GM18505 (cell line): ENCODE data around the gene SEC24D.

ENCODE experiments used
- ATAC-seq: cut with Tn5 transposase; IDR thresholded peaks from one replicate; pipeline ENCODE4 v1.9.1; 2021; ENCODE audit not compliant: unreplicated experiment
- POLR2A ChIP-seq: IDR thresholded peaks from 4 replicates; pipeline ENCODE4 v1.6.1; 2011; ENCODE audit warnings: borderline replicate concordance; ENCODE audit not compliant: insufficient read depth, insufficient read length; ENCODE audit errors: extremely low read depth

Gene SEC24D

DNA sequence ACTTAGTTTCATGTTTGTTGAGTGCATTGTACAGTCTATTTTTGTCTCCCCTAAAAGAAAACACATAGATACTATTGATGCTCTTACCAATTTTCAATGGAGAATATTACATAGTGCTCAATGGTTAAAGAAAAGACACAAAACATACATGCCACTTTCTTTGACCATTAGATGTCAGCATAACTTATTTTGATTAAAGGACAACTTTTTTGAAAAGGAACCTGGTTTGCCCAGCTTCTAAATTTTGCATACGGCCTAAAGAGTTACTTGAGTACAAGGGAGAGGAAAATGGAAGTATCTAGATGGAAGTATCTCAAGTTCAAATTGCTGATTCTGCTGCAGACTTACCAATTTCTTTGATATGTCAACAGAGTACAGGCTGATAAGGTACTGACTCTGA, 82.2 kb downstream of the SEC24D start:
- TF ChIP-seq POLR2A = no peak
- no peak for ATAC-seq

DNA sequence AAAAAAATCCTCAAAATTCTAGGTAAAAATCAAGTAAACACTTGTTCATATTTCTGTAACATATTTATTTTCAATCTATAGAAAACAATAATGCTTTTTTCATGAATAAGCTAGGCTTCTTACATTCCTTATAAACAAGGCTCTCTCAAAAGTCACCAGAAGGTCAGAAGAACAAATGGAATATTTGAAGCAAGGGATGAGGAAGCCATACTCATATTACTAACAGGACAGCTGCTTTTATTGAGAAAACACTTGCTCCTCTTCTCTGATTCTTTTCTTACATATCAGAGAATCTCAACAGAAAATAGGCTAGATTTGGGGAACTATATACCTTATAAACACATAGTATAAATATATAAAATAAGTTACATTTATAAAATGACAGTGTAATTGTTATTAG, 82.8 kb downstream of the SEC24D start:
- TF ChIP-seq POLR2A = no peak
- no peak for ATAC-seq

DNA sequence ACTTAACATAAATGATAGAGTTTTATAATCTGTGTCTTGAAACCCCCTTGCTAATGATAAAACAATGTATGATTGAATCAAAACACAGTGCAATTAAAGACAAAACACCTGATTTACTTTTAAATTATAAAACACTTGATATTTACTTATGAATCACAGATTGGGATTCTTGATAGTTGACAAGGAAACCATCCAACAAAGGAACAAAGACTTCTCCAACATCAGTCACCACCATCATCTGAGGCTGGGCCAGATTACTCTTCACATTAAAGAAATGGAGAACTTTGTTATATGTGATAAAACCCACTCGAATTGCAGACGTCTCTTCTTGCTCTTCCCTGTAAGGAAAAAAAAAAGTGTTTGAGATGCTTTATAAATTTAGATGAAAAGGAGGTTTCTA, 83.4 kb downstream of the SEC24D start:
- no peak for ATAC-seq

DNA sequence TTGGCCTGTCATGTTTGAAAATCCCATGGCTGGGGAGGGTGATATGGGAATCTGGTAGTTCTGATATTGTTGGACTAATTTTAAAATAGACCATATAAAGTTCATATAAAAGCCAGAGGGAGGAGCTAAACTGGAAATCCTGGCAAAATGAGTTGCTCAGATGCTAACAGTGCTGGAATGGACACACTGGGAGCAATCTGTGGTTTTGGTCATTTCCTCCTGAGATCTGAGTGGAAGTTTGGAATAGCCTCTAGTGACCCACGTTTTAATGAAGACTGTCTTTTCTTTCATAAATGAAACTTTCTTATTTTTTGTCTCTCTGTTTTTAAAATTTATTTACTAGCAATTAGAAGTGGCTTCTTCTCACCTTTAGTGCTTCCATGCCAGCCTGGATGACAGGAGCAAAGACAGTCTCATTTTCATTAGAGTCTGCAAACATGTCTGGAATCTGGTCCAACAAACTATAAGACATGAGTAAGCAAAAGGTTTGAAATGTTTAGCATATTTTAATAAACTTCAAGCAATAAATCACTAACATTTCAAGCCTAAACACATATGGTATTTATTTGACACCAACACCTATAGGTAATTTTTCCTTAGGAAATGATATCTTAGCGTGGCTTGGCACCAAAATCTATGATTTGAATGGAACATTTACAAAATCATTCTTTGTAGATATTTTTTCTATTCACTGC, 84.2 kb downstream of the SEC24D start:
- no peak for ATAC-seq
- TF ChIP-seq POLR2A = no peak

More for the DNA sequence above, 83.4 kb downstream of the SEC24D start:
- TF ChIP-seq POLR2A = no peak

DNA sequence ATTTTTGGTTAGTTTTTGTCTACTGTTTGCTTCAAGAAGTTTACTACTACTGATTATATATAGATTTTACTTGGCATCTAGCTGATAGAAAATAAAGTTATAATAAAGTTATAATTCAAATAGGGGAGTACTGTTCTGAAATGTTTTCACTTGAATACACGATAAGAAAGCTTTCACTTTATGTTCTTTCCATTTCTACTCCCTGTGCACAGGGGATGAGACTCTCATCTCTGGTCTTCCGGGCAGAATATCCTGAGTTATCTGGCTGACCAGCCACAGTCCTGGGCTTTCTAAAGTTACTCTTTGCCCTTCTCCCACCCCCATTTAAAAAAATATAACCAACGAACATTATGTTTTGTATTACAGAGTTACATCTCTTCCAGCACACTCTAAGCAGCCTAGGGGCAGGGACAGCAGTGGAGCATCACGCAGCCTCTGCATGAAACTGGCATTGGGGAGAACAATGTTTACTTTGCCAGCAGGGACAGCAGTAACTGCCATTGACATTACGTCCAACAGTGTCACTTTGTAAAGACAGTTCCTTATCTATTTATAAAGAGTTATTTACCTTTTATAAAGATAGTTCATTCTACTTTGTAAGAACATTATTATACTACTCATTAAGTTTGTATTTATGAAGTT, 86.5 kb downstream of the SEC24D start:
- TF ChIP-seq POLR2A = no peak
- no peak for ATAC-seq

DNA sequence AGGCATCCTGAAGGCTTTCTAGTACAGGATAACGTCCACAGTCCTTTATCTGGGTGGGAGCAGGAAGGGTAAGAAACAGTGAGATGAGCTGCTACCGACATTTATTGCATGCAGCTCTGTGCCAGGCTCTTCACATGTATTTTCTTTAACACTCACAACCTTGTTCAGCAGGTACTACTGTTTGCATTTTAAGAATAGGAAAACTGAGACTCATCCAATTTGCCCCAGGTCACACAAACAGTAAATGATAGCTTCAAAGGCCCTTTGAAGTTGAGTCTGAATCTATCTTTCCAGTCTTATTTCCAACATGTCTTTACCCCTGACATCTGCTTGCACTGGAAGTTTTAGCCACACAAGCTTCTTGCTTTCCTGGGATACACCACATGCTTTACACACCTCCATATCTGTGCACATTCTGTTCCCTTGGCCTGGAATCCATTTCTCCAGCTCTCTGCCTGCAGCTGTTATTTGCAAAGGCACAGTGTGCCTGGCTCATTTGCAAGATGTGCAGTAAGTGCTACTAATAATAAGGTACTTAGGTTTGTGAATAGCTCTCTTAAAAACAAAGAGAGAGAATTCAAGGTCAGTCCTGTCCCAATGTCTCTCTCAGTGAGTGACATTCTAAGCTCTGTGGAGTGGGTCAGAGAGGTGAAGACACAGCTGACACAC, 89.5 kb downstream of the SEC24D start:
- ATAC-seq = no peak
- TF ChIP-seq POLR2A = no peak

DNA sequence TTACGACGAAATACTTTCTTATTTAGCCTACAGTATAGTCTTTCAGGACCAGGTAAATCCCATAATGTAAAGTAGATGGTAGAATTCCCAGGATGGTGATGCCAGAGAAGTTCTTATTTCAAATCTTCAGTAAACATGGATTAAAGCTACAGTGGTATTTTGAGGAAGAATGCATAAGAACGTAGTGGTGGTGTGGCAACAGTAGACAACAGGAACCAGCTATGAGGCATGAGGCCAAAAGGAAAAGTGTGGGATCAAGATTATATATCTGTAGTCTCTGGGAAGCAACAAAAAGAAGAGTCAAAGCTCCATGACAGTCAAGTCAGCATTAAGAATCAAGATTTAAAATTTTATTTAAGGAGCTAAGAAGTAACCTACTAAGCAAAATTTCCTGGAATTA, 90.6 kb downstream of the SEC24D start:
- no peak for TF ChIP-seq POLR2A
- no peak for ATAC-seq

DNA sequence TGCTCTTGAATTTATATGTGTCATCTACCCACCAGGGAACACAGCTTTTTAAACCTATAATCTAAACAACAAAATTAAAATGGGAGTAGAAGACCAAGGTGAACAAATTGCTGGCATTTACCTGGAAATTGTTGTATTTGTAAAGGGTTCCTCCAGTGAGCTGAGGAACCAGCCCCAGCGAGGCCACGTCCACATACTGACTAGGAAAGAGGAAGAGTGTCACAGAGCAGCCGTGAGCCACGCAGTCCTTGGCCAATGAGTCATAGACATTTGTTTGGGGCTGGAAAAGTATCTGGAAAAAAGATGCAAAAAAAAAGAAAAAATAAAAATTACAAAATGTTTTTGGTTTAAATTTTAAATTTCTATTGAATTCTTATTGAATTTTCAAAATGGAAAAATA, 92.1 kb downstream of the SEC24D start:
- no peak for ATAC-seq
- no peak for TF ChIP-seq POLR2A

DNA sequence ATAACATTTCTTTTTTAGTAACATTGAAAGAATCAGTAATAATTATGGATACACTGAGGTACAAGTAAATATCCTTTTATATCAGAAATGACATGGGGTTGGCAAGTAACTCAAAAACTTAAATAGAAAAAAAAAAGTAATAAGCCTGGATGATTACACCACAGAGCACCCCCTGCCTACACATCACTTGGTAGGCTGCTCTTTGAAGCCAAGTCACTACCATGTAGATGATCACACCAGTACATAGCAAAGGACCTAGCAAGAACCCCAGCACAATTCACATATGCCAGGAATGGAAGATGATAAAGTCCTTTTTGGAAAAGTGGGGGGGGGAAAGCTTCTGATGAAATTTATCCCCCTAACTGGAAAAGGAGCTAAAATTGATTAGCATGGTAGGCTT, 93.9 kb downstream of the SEC24D start:
- no peak for TF ChIP-seq POLR2A
- ATAC-seq = no peak

DNA sequence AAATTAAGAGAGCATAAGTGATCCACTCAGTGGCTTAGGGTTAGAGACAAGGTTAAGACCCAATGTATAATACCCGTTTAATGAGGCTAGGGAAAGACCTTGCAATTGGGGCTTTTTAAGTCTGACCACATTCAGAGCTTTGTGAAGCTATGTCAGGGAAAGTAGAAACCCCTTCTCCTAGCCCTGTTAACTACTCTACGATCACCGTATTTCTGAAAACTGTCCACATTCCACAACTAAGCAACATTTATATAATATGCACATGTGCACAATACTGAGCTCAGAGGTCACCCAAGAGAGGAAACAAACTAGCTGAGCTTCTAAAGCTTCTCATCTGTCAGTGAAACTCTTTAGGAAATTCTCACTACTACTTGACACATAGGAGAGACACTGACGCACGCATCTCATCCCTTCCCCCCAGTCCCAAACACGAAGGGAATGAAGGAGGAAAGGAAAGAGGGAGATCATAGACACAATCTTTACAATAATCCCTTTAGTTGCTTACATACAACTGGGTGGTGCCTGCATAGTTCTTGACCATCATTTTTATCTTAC, 94.5 kb downstream of the SEC24D start:
- no peak for ATAC-seq
- no peak for TF ChIP-seq POLR2A

DNA sequence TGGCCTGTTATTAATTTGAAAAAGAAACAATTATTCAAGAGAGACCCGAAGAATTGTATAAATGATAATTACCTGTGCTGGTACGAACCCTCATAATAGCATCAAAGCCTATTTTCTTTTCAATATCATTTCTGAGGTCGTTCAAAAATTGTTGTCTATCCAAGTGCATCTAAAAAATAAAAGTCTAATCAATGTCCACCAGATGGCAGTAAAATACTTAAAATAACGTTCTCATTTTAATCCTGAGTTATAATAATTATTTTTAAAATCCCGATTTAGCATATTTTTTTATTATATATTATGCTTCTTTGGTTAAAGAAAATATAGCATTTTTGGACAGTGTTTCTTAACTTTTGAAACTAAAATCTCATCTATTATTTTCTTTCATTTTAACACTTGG, 95.1 kb downstream of the SEC24D start:
- ATAC-seq = no peak
- no peak for TF ChIP-seq POLR2A

DNA sequence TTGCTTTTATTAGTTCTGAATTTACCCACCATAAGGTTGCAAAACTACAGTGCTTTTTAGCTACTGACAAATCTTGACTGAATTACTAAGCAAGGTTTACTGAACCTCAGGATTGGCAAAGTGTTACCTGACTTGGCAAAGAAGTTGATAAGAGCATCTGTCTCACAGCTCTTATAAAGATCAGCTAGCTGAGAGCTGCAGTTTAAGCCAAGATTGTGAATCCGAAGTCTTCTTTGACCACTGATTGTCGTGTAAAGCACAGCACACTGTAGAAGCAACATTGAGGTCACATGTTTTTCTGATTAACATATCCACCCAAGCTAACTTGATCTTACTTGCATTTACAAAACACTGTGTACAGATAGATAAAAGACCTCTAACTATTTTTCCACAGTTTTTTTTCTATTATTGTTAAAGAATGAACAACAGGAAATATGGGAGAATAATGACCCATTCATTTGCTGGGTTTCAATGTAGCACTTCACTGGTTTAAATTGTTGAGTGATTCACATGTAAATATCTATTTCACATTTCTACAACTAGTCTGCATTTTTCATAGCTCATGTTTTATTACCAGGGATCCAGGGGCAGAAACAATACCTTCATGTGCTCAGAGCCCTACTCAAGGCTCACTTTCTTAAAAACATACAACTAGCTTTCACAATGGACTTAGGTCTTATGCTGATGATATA, 96.8 kb downstream of the SEC24D start:
- ATAC-seq = no peak
- TF ChIP-seq POLR2A = no peak

DNA sequence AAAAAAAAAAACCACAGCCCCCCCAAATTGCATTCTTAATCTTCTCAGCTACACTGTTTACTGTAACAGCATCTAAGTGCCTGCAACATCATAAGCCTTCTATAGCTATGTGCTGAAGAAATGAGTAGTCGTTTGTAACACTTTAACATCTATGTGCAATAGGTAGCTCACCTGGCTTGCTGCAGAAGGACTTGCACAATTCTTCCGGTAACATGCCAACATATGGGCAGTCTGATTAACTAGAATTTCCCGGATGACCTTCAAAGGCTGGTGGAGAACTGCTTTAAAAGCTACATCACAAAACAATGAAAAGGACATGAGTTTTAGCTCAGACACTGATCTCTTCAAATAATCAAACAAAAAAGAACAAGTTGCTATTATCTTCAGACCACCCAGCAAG, 97.8 kb downstream of the SEC24D start:
- ATAC-seq = no peak

More for the DNA sequence above, 97.8 kb downstream of the SEC24D start:
- no peak for TF ChIP-seq POLR2A
